Neural progenitor cell (in vitro differentiated cells): Measurements from ENCODE around the gene AIF1.

ENCODE experiments used
- EZH2 ChIP-seq: fragments of 200-600 bp; sonication (generic); IDR thresholded peaks from 2 replicates; pipeline ENCODE4 v1.6.1; 2017; ENCODE audit warnings: antibody characterized with exemption, mild to moderate bottlenecking, moderate library complexity
- TF ChIP-seq, protein P1 (sequence below): fragments of 200-600 bp; sonication (generic); IDR thresholded peaks from 2 replicates; pipeline ENCODE4 v1.5.1; 2017; ENCODE audit warnings: antibody characterized with exemption, mild to moderate bottlenecking

DNA sequence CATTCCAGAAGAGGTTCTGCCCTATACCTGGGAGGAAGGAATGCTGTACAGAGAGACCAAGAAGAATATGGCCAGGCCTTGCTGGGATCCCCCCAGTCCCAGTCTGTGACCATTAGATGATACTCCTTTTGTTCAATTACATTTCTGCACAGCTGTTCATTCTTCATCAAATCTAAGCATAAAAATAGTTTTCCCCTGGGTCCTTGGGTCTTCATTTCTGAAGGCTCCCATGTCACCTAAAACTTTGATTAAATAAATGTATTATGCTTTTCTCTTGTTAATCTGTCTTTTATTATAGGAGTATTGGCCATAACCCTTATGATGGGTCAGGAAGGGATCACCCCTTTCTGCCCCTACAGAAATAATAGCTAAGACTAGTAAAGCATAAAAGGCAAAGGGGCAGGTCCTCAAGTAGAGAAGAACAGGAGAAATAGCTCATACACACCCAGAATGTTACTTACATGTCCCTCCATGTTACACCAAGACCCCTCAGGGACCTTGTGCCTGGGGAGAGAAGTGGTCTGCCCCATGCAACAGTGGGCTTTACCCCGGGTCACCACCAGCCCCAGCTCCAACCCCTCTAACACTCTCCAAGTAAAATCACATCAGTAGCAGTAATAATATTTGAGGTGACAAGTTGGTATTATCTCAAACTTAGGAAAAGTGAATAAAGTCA, 45.0 kb upstream of the AIF1 start:
- TF ChIP-seq, protein P1, sequence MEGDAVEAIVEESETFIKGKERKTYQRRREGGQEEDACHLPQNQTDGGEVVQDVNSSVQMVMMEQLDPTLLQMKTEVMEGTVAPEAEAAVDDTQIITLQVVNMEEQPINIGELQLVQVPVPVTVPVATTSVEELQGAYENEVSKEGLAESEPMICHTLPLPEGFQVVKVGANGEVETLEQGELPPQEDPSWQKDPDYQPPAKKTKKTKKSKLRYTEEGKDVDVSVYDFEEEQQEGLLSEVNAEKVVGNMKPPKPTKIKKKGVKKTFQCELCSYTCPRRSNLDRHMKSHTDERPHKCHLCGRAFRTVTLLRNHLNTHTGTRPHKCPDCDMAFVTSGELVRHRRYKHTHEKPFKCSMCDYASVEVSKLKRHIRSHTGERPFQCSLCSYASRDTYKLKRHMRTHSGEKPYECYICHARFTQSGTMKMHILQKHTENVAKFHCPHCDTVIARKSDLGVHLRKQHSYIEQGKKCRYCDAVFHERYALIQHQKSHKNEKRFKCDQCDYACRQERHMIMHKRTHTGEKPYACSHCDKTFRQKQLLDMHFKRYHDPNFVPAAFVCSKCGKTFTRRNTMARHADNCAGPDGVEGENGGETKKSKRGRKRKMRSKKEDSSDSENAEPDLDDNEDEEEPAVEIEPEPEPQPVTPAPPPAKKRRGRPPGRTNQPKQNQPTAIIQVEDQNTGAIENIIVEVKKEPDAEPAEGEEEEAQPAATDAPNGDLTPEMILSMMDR = no peak
- no peak for TF ChIP-seq EZH2
